Sigmoid colon (tissue), 3 donors: ENCODE data around the gene WIPF3.

Experiments used
- POLR2A ChIP-seq, 2 donors: fragments of 450-650 bp; IDR thresholded peaks; one replicate each; pipeline ENCODE4 v1.6.1; 2016; ENCODE audit warnings: antibody characterized with exemption in 2 of 2, mild to moderate bottlenecking in 2 of 2, moderate library complexity in 2 of 2
- TF ChIP-seq, protein P1 (sequence below), 4 experiments: fragments of 450-650 bp in 3 of 4; fragments of 200-600 bp in 1 of 4; IDR thresholded peaks; one replicate each; pipeline ENCODE4 v1.5.1; 2016 to 2019; ENCODE audit warnings: antibody characterized with exemption in 4 of 4, mild to moderate bottlenecking in 3 of 4, moderate library complexity in 2 of 4

DNA sequence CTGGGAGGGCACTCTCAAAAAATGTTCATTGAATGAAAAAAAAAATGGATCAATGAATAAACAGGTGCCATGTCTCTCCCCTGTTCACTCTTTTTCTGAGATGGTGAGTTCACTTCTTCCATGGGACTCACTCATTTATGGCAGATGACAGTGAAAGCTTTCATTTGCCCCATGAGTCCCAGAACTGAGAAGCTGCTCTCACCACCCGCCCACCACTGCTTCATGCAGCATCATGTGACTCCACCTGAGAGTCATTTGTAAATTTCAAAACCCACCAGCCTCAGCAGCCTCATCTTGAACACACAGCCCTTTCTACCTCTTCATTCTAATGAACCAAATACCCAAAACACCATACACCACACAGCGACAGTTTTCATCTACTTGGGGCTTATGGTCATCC, 118.4 kb downstream of the WIPF3 start:
- TF ChIP-seq, protein P1, sequence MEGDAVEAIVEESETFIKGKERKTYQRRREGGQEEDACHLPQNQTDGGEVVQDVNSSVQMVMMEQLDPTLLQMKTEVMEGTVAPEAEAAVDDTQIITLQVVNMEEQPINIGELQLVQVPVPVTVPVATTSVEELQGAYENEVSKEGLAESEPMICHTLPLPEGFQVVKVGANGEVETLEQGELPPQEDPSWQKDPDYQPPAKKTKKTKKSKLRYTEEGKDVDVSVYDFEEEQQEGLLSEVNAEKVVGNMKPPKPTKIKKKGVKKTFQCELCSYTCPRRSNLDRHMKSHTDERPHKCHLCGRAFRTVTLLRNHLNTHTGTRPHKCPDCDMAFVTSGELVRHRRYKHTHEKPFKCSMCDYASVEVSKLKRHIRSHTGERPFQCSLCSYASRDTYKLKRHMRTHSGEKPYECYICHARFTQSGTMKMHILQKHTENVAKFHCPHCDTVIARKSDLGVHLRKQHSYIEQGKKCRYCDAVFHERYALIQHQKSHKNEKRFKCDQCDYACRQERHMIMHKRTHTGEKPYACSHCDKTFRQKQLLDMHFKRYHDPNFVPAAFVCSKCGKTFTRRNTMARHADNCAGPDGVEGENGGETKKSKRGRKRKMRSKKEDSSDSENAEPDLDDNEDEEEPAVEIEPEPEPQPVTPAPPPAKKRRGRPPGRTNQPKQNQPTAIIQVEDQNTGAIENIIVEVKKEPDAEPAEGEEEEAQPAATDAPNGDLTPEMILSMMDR (IDR thresholded peaks at IDR 0.05): no peak
- TF ChIP-seq POLR2A (IDR thresholded peaks at IDR 0.05): no peak
